Hepatocyte (in vitro differentiated cells): ENCODE data around the gene ITPR2. TPM values are rescaled to one million over a fixed set of nuclear protein-coding genes. Genes with fewer than 3 reads are reported as not detected.

Experiments
- DNase-seq: peaks from one replicate; pipeline ENCODE4 v3.0.0-alpha.2; 2016; ENCODE audit warnings: low spot score
- H2AFZ ChIP-seq: fragments of 200-600 bp; sonication (generic); 2 replicates; pipeline ENCODE4 v1.6.0; 2016; ENCODE audit warnings: antibody characterized with exemption, mild to moderate bottlenecking
- H3K27ac ChIP-seq: fragments of 200-600 bp; sonication (generic); 2 replicates; pipeline ENCODE4 v1.5.1; 2016; ENCODE audit warnings: mild to moderate bottlenecking
- H3K27me3 ChIP-seq: fragments of 200-600 bp; sonication (generic); 2 replicates; pipeline ENCODE4 v1.6.1; 2016
- H3K36me3 ChIP-seq: fragments of 200-600 bp; sonication (generic); replicated peaks from 2 replicates; pipeline ENCODE4 v1.5.1; 2016; ENCODE audit warnings: low read depth; ENCODE audit not compliant: insufficient read depth
- H3K4me1 ChIP-seq: fragments of 200-600 bp; sonication (generic); 2 replicates; pipeline ENCODE4 v1.5.1; 2016; ENCODE audit warnings: mild to moderate bottlenecking, moderate library complexity; ENCODE audit not compliant: insufficient read depth
- H3K4me2 ChIP-seq: fragments of 200-600 bp; sonication (generic); 2 replicates; pipeline ENCODE4 v1.6.0; 2016
- H3K4me3 ChIP-seq: fragments of 200-600 bp; sonication (generic); 2 replicates; pipeline ENCODE4 v1.5.1; 2016; ENCODE audit warnings: mild to moderate bottlenecking
- H3K79me2 ChIP-seq: fragments of 200-600 bp; sonication (generic); 2 replicates; pipeline ENCODE4 v1.6.0; 2017; ENCODE audit warnings: mild to moderate bottlenecking
- H3K9me2 ChIP-seq: fragments of 200-600 bp; sonication (generic); replicated peaks from 2 replicates; pipeline ENCODE4 v1.6.0; 2017; ENCODE audit warnings: mild to moderate bottlenecking; ENCODE audit not compliant: insufficient read depth
- H3K9me3 ChIP-seq: fragments of 200-600 bp; sonication (generic); 2 replicates; pipeline ENCODE4 v1.5.1; 2016; ENCODE audit warnings: low read depth, mild to moderate bottlenecking
- H4K20me1 ChIP-seq: fragments of 200-600 bp; sonication (generic); 2 replicates; pipeline ENCODE4 v1.6.0; 2016; ENCODE audit warnings: mild to moderate bottlenecking; ENCODE audit not compliant: insufficient read depth, poor library complexity, severe bottlenecking
- CTCF ChIP-seq: fragments of 200-600 bp; sonication (generic); IDR thresholded peaks from 2 replicates; pipeline ENCODE4 v1.5.1; 2016; ENCODE audit warnings: antibody characterized with exemption, mild to moderate bottlenecking; ENCODE audit not compliant: poor library complexity
- EZH2 ChIP-seq: fragments of 200-600 bp; sonication (generic); IDR thresholded peaks from 2 replicates; pipeline ENCODE4 v1.6.1; 2016; ENCODE audit warnings: antibody characterized with exemption, mild to moderate bottlenecking, borderline replicate concordance
- EZH2phosphoT487 ChIP-seq: fragments of 200-600 bp; sonication (generic); IDR thresholded peaks from one replicate; pipeline ENCODE4 v1.6.1; 2018; ENCODE audit warnings: antibody characterized with exemption, mild to moderate bottlenecking, low read depth, moderate library complexity; ENCODE audit not compliant: unreplicated experiment, severe bottlenecking
- WGBS: methylation state at CpG from one replicate; pipeline ENCODE4 v1.1.6; 2016; ENCODE audit warnings: low lambda C conversion rate; ENCODE audit errors: missing lambda C conversion rate; 5-methylcytosine and 5-hydroxymethylcytosine counted together
- polyA plus RNA-seq: library from polyadenylated mRNA; unstranded; fragments of >200 nt; fragmentation: Nextera tagmentation; extraction: Ambion mirVana; gene quantifications from 2 replicates; pipeline ENCODE4 v1.2.1, GENCODE V29; 2016
- total RNA-seq: library from RNA; depleted of rRNA; stranded (reverse); fragments of >200 nt; gene quantifications from 2 replicates; pipeline ENCODE4 v1.2.3, GENCODE V29; 2014

ITPR2 gene
- total and polyA plus RNA-seq, 2 experiments from 2014 or later: 22.0 to 51.4 TPM

GRCh38 chr12:26400627-26401026, 432.4 kb downstream of the ITPR2 start:
- Histone ChIP-seq H3K4me3 (no peak overlapping the region), H2AFZ (no peak overlapping the region), H3K9me2 (no peaks in the 10 kb centered on the region), H3K4me2 (no peak overlapping the region), H3K27me3 (no peaks in the 10 kb centered on the region), H3K27ac (no peak overlapping the region), H3K36me3 (no peaks in the 10 kb centered on the region), H4K20me1 (no peaks in the 10 kb centered on the region), H3K9me3 (no peaks in the 10 kb centered on the region), H3K79me2 (no peaks in the 10 kb centered on the region), H3K4me1 (no peaks in the 10 kb centered on the region)
- DNase-seq: no peak
- WGBS: 91% methylated on average over 8 of the region's 8 CpGs
- no peak for TF ChIP-seq EZH2phosphoT487
- TF ChIP-seq EZH2: no peak
- no peak for TF ChIP-seq CTCF

- H3K79me2 ChIP-seq: no peaks in the 10 kb centered on the region
- TF ChIP-seq CTCF: no peak
- no peak for TF ChIP-seq EZH2
- no peak for TF ChIP-seq EZH2phosphoT487
- no peaks in the 10 kb centered on the region for H3K4me1 ChIP-seq
- no peaks in the 10 kb centered on the region for H3K9me2 ChIP-seq
- H2AFZ ChIP-seq: no peak overlapping the region
- H3K4me3 ChIP-seq: no peak overlapping the region
- H3K36me3 ChIP-seq: no peaks in the 10 kb centered on the region
- no peaks in the 10 kb centered on the region for H4K20me1 ChIP-seq
- H3K9me3 ChIP-seq: no peaks in the 10 kb centered on the region
- H3K27me3 ChIP-seq: no peaks in the 10 kb centered on the region
- WGBS: 95% methylated on average over 1 of the region's 1 CpG
- no peak overlapping the region for H3K4me2 ChIP-seq
- H3K27ac ChIP-seq: no peak overlapping the region
- no peak for DNase-seq
These were observed 433.6 kb downstream of the ITPR2 start for GRCh38 chr12:26399381-26399780.

GRCh38 chr12:26396402-26396801, 436.6 kb downstream of the ITPR2 start:
- Histone ChIP-seq H3K27me3 (no peaks in the 10 kb centered on the region), H4K20me1 (no peaks in the 10 kb centered on the region), H3K4me3 (no peak overlapping the region), H3K9me2 (no peaks in the 10 kb centered on the region), H3K9me3 (no peaks in the 10 kb centered on the region), H3K4me1 (no peaks in the 10 kb centered on the region), H3K27ac (no peak overlapping the region), H3K79me2 (no peaks in the 10 kb centered on the region), H2AFZ (no peak overlapping the region), H3K4me2 (no peak overlapping the region), H3K36me3 (no peaks in the 10 kb centered on the region)
- no peak for DNase-seq
- TF ChIP-seq CTCF: no peak
- no peak for TF ChIP-seq EZH2
- TF ChIP-seq EZH2phosphoT487: no peak
- WGBS: 87% methylated on average over 3 of the region's 3 CpGs

- Histone ChIP-seq H3K9me3 (no peaks in the 10 kb centered on the region), H3K4me2 (no peak overlapping the region), H3K4me3 (no peak overlapping the region), H3K79me2 (no peaks in the 10 kb centered on the region), H3K27ac (no peak overlapping the region), H3K4me1 (no peaks in the 10 kb centered on the region), H3K27me3 (no peaks in the 10 kb centered on the region), H3K36me3 (no peaks in the 10 kb centered on the region), H2AFZ (no peak overlapping the region), H3K9me2 (no peaks in the 10 kb centered on the region), H4K20me1 (no peaks in the 10 kb centered on the region)
- TF ChIP-seq EZH2phosphoT487 (no peak), EZH2 (no peak), CTCF (no peak)
- 56% methylated on average over 1 of the region's 1 CpG for WGBS
- peak; percentile 29 for DNase-seq
These were observed 443.7 kb downstream of the ITPR2 start for GRCh38 chr12:26389343-26389742.
